GM20431 (cell line): ENCODE results near the gene PHF20.
"Not testable (repeated sequence)": the region's sequence is repeated elsewhere in the genome, so short reads cannot be mapped to it uniquely, and the experiment has no call there.

Source experiments
- in situ Hi-C: fragments of 300-500 bp; cut with MseI, MboI; formaldehyde crosslinking; loops from one replicate; pipeline ENCODE4 v1.15.0; 2020; ENCODE audit warnings: low sequenced_read_pairs; ENCODE audit not compliant: unreplicated experiment

The PHF20 gene

GRCh38 chr20:35773154-35773751, 1.4 kb downstream of the PHF20 start:
- in situ Hi-C loops: no loop called here

GRCh38 chr20:35774391-35774790, 2.6 kb downstream of the PHF20 start:
- in situ Hi-C loops: no loop called here

- in situ Hi-C loops: no loop called here
Measured at GRCh38 chr20:35776513-35777101, 4.8 kb downstream of the PHF20 start.

- in situ Hi-C loops: not testable (repeated sequence)
Measured at GRCh38 chr20:35783811-35784210, 12.0 kb downstream of the PHF20 start.

- in situ Hi-C loops: not testable (repeated sequence)
Measured at GRCh38 chr20:35785541-35785940, 13.7 kb downstream of the PHF20 start.

- in situ Hi-C loops: no loop called here
Measured at GRCh38 chr20:35788796-35789195, 17.0 kb downstream of the PHF20 start.

GRCh38 chr20:35791097-35791496, 19.3 kb downstream of the PHF20 start:
- in situ Hi-C loops: no loop called here

- in situ Hi-C loops: no loop called here
Measured at GRCh38 chr20:35791821-35792220, 20.0 kb downstream of the PHF20 start.

GRCh38 chr20:35792740-35793139, 20.9 kb downstream of the PHF20 start:
- in situ Hi-C loops: no loop called here

GRCh38 chr20:35796571-35796970, 24.8 kb downstream of the PHF20 start:
- in situ Hi-C loops: no loop called here

GRCh38 chr20:35801865-35802264, 30.1 kb downstream of the PHF20 start:
- in situ Hi-C loops: no loop called here

- in situ Hi-C loops: no loop called here
Measured at GRCh38 chr20:35806075-35806474, 34.3 kb downstream of the PHF20 start.

- in situ Hi-C loops: no loop called here
Measured at GRCh38 chr20:35807877-35808276, 36.1 kb downstream of the PHF20 start.

- in situ Hi-C loops: no loop called here
Measured at GRCh38 chr20:35820715-35821114, 48.9 kb downstream of the PHF20 start.

- in situ Hi-C loops: no loop called here
Measured at GRCh38 chr20:35821807-35822242, 50.0 kb downstream of the PHF20 start.

GRCh38 chr20:35823147-35823546, 51.3 kb downstream of the PHF20 start:
- in situ Hi-C loops: no loop called here

- in situ Hi-C loops: no loop called here
Measured at GRCh38 chr20:35823937-35824336, 52.1 kb downstream of the PHF20 start.

- in situ Hi-C loops: no loop called here
Measured at GRCh38 chr20:35826397-35826998, 54.7 kb downstream of the PHF20 start.

- in situ Hi-C loops: no loop called here
Measured at GRCh38 chr20:35828434-35828833, 56.6 kb downstream of the PHF20 start.

GRCh38 chr20:35828916-35829315, 57.1 kb downstream of the PHF20 start:
- in situ Hi-C loops: no loop called here

- in situ Hi-C loops: no loop called here
Measured at GRCh38 chr20:35830264-35830663, 58.4 kb downstream of the PHF20 start.

- in situ Hi-C loops: no loop called here
Measured at GRCh38 chr20:35831029-35831428, 59.2 kb downstream of the PHF20 start.
